OCI-LY7 (cell line): ENCODE data around the gene PPARGC1A.

Experiments used
- EZH2phosphoT487 ChIP-seq: fragments of 200-600 bp; sonication (generic); IDR thresholded peaks from 2 replicates; pipeline ENCODE4 v1.6.1; 2018; ENCODE audit warnings: low read depth, borderline replicate concordance, mild to moderate bottlenecking, mixed run types, antibody characterized with exemption, low read length, moderate library complexity, mixed read lengths
- TF ChIP-seq, protein P1 (sequence below): fragments of 200-600 bp; sonication (generic); conservative IDR thresholded peaks from 2 replicates; pipeline ENCODE4 v1.5.1; 2014; ENCODE audit warnings: mild to moderate bottlenecking, antibody characterized with exemption, low read length, moderate library complexity, mixed read lengths

DNA sequence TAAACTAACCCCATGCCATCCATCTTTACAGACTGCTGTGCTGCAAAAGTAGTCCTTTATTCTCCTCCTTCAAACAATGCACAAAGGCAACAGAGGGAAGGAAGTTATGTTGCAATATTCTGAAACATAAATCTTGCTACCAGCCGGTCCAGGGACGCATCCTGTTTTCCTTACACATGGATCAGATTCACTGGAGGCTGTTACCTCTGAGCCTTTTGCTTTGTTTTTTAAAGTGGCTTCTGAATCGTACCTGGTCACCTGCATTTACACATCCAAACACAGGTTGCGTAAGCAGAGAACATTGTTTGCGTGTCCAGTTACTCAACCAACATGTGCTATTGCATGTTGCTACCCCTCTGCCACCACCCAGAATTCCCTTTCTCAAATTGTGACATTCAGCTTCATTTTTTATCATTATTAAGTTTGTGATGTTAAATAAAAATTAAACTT, 8.8 kb downstream of the PPARGC1A start:
- TF ChIP-seq, protein P1, sequence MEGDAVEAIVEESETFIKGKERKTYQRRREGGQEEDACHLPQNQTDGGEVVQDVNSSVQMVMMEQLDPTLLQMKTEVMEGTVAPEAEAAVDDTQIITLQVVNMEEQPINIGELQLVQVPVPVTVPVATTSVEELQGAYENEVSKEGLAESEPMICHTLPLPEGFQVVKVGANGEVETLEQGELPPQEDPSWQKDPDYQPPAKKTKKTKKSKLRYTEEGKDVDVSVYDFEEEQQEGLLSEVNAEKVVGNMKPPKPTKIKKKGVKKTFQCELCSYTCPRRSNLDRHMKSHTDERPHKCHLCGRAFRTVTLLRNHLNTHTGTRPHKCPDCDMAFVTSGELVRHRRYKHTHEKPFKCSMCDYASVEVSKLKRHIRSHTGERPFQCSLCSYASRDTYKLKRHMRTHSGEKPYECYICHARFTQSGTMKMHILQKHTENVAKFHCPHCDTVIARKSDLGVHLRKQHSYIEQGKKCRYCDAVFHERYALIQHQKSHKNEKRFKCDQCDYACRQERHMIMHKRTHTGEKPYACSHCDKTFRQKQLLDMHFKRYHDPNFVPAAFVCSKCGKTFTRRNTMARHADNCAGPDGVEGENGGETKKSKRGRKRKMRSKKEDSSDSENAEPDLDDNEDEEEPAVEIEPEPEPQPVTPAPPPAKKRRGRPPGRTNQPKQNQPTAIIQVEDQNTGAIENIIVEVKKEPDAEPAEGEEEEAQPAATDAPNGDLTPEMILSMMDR, result no peak
- TF ChIP-seq EZH2phosphoT487, result no peak
